BE2C (cell line): ENCODE results near the gene RAB7A.

Experiments
- DNase-seq: peaks from one replicate; pipeline ENCODE4 v3.0.0-alpha.2; 2020
- H3K27me3 ChIP-seq: fragments of 250-450 bp; sonication (Bioruptor Pico); 2 replicates; pipeline ENCODE4 v1.5.1; 2020; ENCODE audit warnings: mild to moderate bottlenecking
- H3K36me3 ChIP-seq: fragments of 250-450 bp; sonication (Bioruptor Pico); 2 replicates; pipeline ENCODE4 v1.5.1; 2020; ENCODE audit warnings: mild to moderate bottlenecking
- H3K4me1 ChIP-seq: fragments of 250-450 bp; sonication (Bioruptor Pico); 2 replicates; pipeline ENCODE4 v1.5.1; 2020
- H3K4me3 ChIP-seq: 2 replicates; pipeline ENCODE4 v1.5.1; 2011; ENCODE audit warnings: low read depth, low read length
- H3K9me3 ChIP-seq: fragments of 250-450 bp; sonication (Bioruptor Pico); 2 replicates; pipeline ENCODE4 v1.5.1; 2020
- TF ChIP-seq, protein P1 (sequence below): IDR thresholded peaks from 2 replicates; pipeline ENCODE4 v1.5.1; 2012; ENCODE audit warnings: mild to moderate bottlenecking, low read depth, low read length

RAB7A gene

DNA sequence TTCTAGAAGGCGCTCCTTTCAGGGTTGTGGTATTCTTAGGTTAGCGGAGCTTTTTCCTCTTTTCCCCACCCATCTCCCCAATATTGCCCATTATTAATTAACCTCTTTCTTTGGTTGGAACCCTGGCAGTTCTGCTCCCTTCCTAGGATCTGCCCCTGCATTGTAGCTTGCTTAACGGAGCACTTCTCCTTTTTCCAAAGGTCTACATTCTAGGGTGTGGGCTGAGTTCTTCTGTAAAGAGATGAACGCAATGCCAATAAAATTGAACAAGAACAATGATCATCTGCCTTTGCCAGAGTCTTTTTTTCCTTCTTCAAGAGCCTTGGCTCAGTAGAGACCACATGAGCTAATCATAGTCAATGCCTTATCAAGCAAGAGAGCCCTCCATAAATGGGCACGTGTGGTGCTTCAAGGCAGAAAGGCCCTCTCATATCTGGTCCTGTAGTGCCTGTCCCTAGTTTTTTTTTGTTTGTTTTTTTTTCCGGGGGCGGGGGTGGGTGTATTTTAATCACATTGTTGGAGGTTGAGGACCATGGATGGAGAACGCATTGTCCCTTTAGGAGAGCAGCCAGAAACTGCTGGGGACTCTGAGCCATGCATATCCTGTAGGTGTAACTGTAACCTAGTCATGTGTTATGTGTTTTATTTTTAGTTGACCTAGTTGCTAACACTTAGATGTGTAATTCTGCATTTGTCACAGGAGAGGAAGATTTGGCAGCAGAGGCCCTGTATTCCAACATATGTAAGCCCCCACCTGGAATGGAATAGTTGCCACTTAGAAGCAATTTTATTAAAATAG, 88.7 kb downstream of the RAB7A start:
- Histone ChIP-seq H3K4me3 (no peak overlapping the region), H3K36me3 (peaks cover 76% of the 10 kb centered on the region), H3K27me3 (no peaks in the 10 kb centered on the region), H3K4me1 (no peaks in the 10 kb centered on the region), H3K9me3 (no peaks in the 10 kb centered on the region)
- TF ChIP-seq, protein P1, sequence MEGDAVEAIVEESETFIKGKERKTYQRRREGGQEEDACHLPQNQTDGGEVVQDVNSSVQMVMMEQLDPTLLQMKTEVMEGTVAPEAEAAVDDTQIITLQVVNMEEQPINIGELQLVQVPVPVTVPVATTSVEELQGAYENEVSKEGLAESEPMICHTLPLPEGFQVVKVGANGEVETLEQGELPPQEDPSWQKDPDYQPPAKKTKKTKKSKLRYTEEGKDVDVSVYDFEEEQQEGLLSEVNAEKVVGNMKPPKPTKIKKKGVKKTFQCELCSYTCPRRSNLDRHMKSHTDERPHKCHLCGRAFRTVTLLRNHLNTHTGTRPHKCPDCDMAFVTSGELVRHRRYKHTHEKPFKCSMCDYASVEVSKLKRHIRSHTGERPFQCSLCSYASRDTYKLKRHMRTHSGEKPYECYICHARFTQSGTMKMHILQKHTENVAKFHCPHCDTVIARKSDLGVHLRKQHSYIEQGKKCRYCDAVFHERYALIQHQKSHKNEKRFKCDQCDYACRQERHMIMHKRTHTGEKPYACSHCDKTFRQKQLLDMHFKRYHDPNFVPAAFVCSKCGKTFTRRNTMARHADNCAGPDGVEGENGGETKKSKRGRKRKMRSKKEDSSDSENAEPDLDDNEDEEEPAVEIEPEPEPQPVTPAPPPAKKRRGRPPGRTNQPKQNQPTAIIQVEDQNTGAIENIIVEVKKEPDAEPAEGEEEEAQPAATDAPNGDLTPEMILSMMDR, result no peak
- DNase-seq, result no peak

DNA sequence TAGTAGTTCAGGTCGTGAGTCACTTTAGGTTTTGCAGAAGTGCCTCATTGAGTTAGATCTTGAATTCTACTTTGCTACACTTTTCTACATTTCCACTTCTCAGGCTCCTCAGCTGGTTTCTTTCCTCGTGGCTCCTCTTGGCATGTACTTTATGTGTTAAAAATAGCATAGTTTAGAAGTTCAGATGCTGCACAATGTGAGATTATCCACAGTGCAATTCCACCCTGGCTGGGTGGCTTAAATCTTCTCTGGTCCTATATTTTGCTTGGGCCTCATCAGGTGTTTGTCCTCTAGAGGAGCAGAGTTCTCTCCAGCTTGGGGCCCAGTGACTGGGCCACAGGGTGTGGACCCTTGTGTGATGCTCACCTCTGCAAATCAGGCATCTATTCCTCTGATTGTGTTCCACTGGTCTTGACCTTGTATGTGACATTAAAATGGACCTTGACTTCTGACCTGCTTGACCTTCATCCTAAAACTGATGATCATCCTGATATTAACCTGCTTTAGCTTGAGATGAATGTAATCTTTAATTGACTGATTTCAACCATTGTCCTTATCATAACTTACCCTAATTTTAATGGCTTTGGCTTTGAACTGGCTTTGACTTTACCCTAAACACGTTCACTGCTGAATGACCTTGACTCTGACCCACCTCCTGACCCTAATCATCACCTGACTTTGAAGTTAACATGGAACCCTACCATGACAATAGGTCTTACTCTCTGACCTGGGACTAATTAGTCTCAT, 89.5 kb downstream of the RAB7A start:
- DNase-seq, result no peak
- Histone ChIP-seq H3K27me3 (no peaks in the 10 kb centered on the region), H3K9me3 (no peaks in the 10 kb centered on the region), H3K4me3 (no peak overlapping the region), H3K4me1 (no peaks in the 10 kb centered on the region), H3K36me3 (peaks cover 70% of the 10 kb centered on the region)
- TF ChIP-seq, protein P1, result no peak

DNA sequence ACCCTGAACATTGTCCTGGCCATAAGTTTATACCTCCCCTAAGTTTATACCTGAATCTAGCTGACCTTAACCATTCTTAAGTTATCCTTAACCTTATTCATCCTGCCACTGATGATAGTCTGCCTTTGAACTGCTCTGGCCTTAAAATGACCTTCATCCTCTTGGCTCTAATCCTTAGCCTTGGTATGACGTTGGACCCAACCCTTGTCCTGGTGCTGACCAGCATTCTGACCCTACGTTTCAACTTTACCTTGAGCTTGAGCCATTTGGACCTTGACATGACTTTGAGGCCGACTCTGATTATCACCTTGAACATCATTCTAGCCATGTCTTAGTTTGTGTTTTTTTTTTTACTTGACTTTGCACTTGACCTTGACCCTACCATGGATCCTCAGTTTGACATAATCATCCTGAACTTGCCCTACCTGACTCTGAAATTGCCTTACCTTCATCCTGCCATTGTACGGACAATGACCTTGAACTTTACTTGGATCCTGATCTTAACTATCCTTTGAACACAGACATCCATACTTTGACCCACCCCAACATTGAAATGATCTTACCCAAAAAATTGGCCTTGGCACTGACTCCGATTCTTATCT, 92.3 kb downstream of the RAB7A start:
- H3K27me3 ChIP-seq, result no peaks in the 10 kb centered on the region
- TF ChIP-seq, protein P1, result no peak
- peaks cover 52% of the 10 kb centered on the region for H3K36me3 ChIP-seq
- no peak overlapping the region for H3K4me3 ChIP-seq
- no peaks in the 10 kb centered on the region for H3K4me1 ChIP-seq
- no peaks in the 10 kb centered on the region for H3K9me3 ChIP-seq
- no peak for DNase-seq

DNA sequence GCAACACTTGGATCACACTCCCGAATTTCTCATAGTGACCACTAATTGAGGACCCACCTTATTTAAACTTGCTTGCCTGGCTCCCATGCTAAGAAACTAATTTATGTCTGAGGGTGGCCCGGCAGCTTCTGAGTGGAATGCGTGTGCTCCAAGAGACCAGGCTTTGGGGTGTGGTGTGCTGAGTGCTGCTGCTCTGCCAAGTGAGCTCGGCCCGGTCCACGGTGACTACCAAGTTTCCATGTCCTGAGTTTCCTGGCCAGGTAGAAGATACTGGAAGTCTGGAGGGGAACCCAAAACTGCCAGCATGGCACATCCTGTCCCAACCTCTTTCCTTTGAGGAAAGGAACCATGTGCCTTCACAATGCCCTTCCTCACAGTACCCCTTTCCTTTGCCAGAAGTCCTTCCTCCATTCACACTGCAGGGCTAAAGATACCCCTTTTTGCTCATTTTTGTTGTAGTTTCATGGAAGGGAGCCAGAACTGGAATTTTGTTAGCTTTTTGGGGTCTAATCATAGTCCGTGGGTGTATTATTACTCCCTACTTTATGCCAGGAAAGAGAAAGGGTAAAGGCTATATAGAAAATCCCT, 94.4 kb downstream of the RAB7A start:
- no peaks in the 10 kb centered on the region for H3K27me3 ChIP-seq

DNA sequence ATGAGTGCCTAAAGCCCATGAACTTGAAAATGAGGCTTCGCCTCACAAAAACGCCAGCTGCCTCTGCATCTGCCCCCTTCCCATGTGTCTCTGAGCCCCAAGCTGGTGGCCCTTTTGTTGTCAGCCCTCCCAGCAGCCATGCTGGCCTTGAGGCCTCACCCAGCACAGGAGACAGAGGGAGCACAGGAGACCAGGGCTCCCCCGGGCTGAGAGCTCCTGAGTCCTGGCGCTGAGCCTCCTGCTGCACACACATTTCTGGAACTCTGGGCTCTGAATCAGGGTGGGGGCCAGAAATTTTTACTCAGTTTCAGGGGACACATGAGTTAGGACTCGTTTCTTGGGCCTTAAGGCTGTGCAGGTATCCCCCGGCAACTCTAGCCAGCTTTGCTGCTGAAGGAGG, 97.0 kb downstream of the RAB7A start:
- Histone ChIP-seq H3K4me3 (no peak overlapping the region), H3K4me1 (no peaks in the 10 kb centered on the region), H3K27me3 (no peaks in the 10 kb centered on the region), H3K36me3 (peaks cover 17% of the 10 kb centered on the region), H3K9me3 (no peaks in the 10 kb centered on the region)
- TF ChIP-seq, protein P1, result no peak
- DNase-seq, result no peak

More for the DNA sequence above, 94.4 kb downstream of the RAB7A start:
- Histone ChIP-seq H3K36me3 (peaks cover 38% of the 10 kb centered on the region), H3K4me3 (no peak overlapping the region), H3K4me1 (no peaks in the 10 kb centered on the region), H3K9me3 (no peaks in the 10 kb centered on the region)
- no peak for DNase-seq
- TF ChIP-seq, protein P1, result no peak
